Endothelial cell of umbilical vein (primary cell): ENCODE measurements around the gene SCG2. TPM values are rescaled to one million over a fixed set of nuclear protein-coding genes. Genes with fewer than 3 reads are reported as not detected.

Experiments used
- BruUV-seq: library from RNA; stranded (reverse); fragments of 400-500 nt; replicated peaks from 2 replicates; lab custom pipeline; 2021; lab: Mats Ljungman, UMichigan
- CTCF ChIA-PET: fragments of 300-600, 350-600 bp; sonication (Branson Sonifier 250); formaldehyde crosslinking; loops from one replicate; lab custom pipeline; 2021; ENCODE audit warnings: antibody characterized with exemption, inconsistent platforms; lab: Charles Lee
- POLR2A ChIA-PET: fragments of 300-600, 350-600 bp; sonication (Branson Sonifier 250); formaldehyde crosslinking; loops from one replicate; lab custom pipeline; 2021; ENCODE audit warnings: antibody characterized with exemption, inconsistent platforms; lab: Charles Lee
- DNase-seq: peaks from one replicate; pipeline ENCODE4 v3.0.0-alpha.2; 2011; ENCODE audit warnings: low read depth, low spot score
- FAIRE-seq: peaks from 2 replicates; lab custom pipeline; 2011; peaks lifted over from hg19 to GRCh38; lab: Jason Lieb, UNC
- H2AFZ ChIP-seq: 2 replicates; pipeline ENCODE4 v1.6.0; 2012; ENCODE audit warnings: low read depth, low read length, control low read depth, inconsistent platforms
- H3K27ac ChIP-seq: 2 replicates; pipeline ENCODE4 v1.5.1; 2011; ENCODE audit warnings: low read depth, mild to moderate bottlenecking, control low read depth, low read length, moderate library complexity; ENCODE audit not compliant: insufficient read depth
- H3K27me3 ChIP-seq, 2 experiments: 2 replicates each; pipeline versions ENCODE4 v1.6.0 to v1.6.1; 2011; ENCODE audit warnings: low read length in 2 of 2, mixed read lengths in 1 of 2; ENCODE audit not compliant: control insufficient read depth in 2 of 2, insufficient read depth in 2 of 2
- H3K36me3 ChIP-seq, 2 experiments: 2 replicates in 1 of 2; 3 replicates in 1 of 2; pipeline ENCODE4 v1.5.1; 2011; ENCODE audit warnings: low read length in 2 of 2, mild to moderate bottlenecking in 1 of 2, moderate library complexity in 1 of 2; ENCODE audit not compliant: control insufficient read depth in 2 of 2, insufficient read depth in 2 of 2; ENCODE audit errors: extremely low read depth in 1 of 2
- H3K4me1 ChIP-seq: 3 replicates; pipeline ENCODE4 v1.5.1; 2011; ENCODE audit warnings: mild to moderate bottlenecking, low read length; ENCODE audit not compliant: control insufficient read depth, insufficient read depth; ENCODE audit errors: extremely low read depth
- H3K4me2 ChIP-seq: 2 replicates; pipeline ENCODE4 v1.6.1; 2011; ENCODE audit warnings: low read length, control low read depth, mixed read lengths; ENCODE audit not compliant: insufficient read depth
- H3K4me3 ChIP-seq, 3 experiments: fragments of 200-600 bp in 1 of 3; sonication (generic), shearing (Covaris generic) in 1 of 3; replicated peaks in 1 of 3; 2 replicates each; pipeline ENCODE4 v1.5.1; 2011 to 2016; ENCODE audit warnings: control low read depth in 3 of 3, low read length in 3 of 3, mild to moderate bottlenecking in 2 of 3, inconsistent platforms in 1 of 3, low read depth in 1 of 3, moderate library complexity in 1 of 3; ENCODE audit not compliant: insufficient read depth in 1 of 3
- H3K79me2 ChIP-seq: 2 replicates; pipeline ENCODE4 v1.6.0; 2012; ENCODE audit warnings: low read length, inconsistent platforms; ENCODE audit not compliant: control insufficient read depth, insufficient read depth
- H3K9ac ChIP-seq: replicated peaks from 2 replicates; pipeline ENCODE3; 2011; ENCODE audit warnings: low read length, control low read depth; ENCODE audit not compliant: insufficient read depth; ENCODE audit errors: extremely low read depth
- H3K9me1 ChIP-seq: replicated peaks from 3 replicates; pipeline ENCODE4 v1.6.0; 2011; ENCODE audit warnings: mild to moderate bottlenecking, low read length; ENCODE audit not compliant: control insufficient read depth, insufficient read depth; ENCODE audit errors: extremely low read depth
- H3K9me3 ChIP-seq: replicated peaks from 2 replicates; pipeline ENCODE4 v1.5.1; 2012; ENCODE audit warnings: low read length, inconsistent platforms; ENCODE audit not compliant: control insufficient read depth, insufficient read depth
- H4K20me1 ChIP-seq: replicated peaks from 2 replicates; pipeline ENCODE3; 2011; ENCODE audit warnings: mild to moderate bottlenecking, low read length; ENCODE audit not compliant: control insufficient read depth, insufficient read depth; ENCODE audit errors: extremely low read depth
- CTCF ChIP-seq, 2 donors: IDR thresholded peaks; 1 replicate in 1 of 2; 2 replicates in 1 of 2; pipeline ENCODE4 v1.5.1; 2011; ENCODE audit warnings: low read length in 2 of 2, mild to moderate bottlenecking in 2 of 2, moderate library complexity in 2 of 2, control low read depth in 1 of 2, inconsistent platforms in 1 of 2, low read depth in 1 of 2; ENCODE audit not compliant: insufficient read depth in 1 of 2; ENCODE audit errors: extremely low read depth in 1 of 2
- EZH2 ChIP-seq: IDR thresholded peaks from 2 replicates; pipeline ENCODE4 v1.6.1; 2012; ENCODE audit warnings: borderline replicate concordance, low read depth, mild to moderate bottlenecking, moderate library complexity, low read length, inconsistent platforms; ENCODE audit not compliant: severe bottlenecking
- FOS ChIP-seq: IDR thresholded peaks from 2 replicates; pipeline ENCODE4 v1.6.1; 2011; ENCODE audit warnings: mild to moderate bottlenecking, low read length, moderate library complexity, borderline replicate concordance; ENCODE audit not compliant: insufficient read depth
- GATA2 ChIP-seq: IDR thresholded peaks from 2 replicates; pipeline ENCODE4 v1.7.0; 2011; ENCODE audit warnings: low read depth, mild to moderate bottlenecking, moderate library complexity, mixed read lengths, low read length; ENCODE audit not compliant: insufficient read length, insufficient read depth
- JUN ChIP-seq: IDR thresholded peaks from 2 replicates; pipeline ENCODE4 v1.6.1; 2011; ENCODE audit warnings: borderline replicate concordance, low read depth; ENCODE audit not compliant: insufficient read length, insufficient read depth
- MAX ChIP-seq: IDR thresholded peaks from 2 replicates; pipeline ENCODE4 v1.6.1; 2011; ENCODE audit not compliant: insufficient read depth, insufficient read length
- MYC ChIP-seq: IDR thresholded peaks from one replicate; pipeline ENCODE4 v1.6.1; 2011; ENCODE audit warnings: mild to moderate bottlenecking, low read depth, low read length
- POLR2A ChIP-seq: IDR thresholded peaks from 2 replicates; pipeline ENCODE4 v1.6.1; 2012; ENCODE audit warnings: low read depth, mild to moderate bottlenecking, control low read depth, low read length
- POLR2AphosphoS5 ChIP-seq: IDR thresholded peaks from 2 replicates; pipeline ENCODE4 v1.6.1; 2012; ENCODE audit warnings: low read depth, mild to moderate bottlenecking, control low read depth, low read length, moderate library complexity; ENCODE audit not compliant: insufficient read depth
- dilution Hi-C: fragments of 300-500 bp; cut with MboI; formaldehyde crosslinking; loops from one replicate; pipeline ENCODE4 v1.15.0; 2019; ENCODE audit warnings: low sequenced_read_pairs; ENCODE audit not compliant: extremely low pct_ligation_motif_present
- intact Hi-C: fragments of 100-400 bp; cut with micrococcal nuclease; formaldehyde crosslinking; loops from one replicate; pipeline ENCODE4 v1.10.0; 2022
- polyA plus RNA-seq, 4 experiments: library from polyadenylated mRNA; depleted of rRNA in 3 of 4; stranded (reverse) in 3 of 4; unstranded in 1 of 4; fragments of >200 nt; gene quantifications; 2 replicates each; pipeline versions ENCODE4 v1.2.1 to v1.2.3, GENCODE V29; 2011 to 2012; ENCODE audit warnings: missing spikeins in 1 of 4
- total RNA-seq: library from RNA; stranded (reverse); gene quantifications from 2 replicates; pipeline ENCODE4 v1.2.3, GENCODE V29; 2021

Gene SCG2
- total and polyA plus RNA-seq, 2 donors (not counting 3 experiments of a cell fraction or from before 2014, with no cell fraction given) = not detected

DNA sequence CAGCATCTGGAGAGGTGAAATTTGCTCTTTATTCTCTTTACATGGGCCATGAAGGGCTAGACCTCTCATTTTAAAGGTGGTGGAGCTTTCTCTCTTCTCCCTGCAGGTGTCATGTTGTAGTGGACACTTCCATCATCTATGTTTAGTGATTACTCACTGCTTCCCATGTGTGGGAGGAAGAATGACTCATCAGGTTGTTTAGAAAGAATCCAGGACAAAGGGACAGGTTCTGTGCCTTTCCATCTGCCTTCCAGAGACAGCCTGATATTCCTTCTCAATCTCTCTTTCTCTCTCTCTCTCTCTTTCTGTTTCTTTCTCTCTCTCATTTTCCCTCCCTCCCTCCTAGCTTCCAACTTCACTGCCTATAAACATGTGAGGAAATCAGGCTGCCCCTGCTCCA is 38.7 kb downstream of the SCG2 start:
- Histone ChIP-seq H3K79me2 (no peaks in the 10 kb centered on the region), H3K27me3 (peaks cover 0 to 2% of the 10 kb centered on the region in 2 experiments), H3K9me1 (no peaks in the 10 kb centered on the region), H3K27ac (peak overlapping the region; percentile 23), H3K9me3 (no peaks in the 10 kb centered on the region), H2AFZ (peak overlapping the region; percentile 21), H3K36me3 (no peaks in the 10 kb centered on the region), H4K20me1 (no peaks in the 10 kb centered on the region), H3K9ac (no peak overlapping the region), H3K4me1 (peaks cover 8% of the 10 kb centered on the region), H3K4me2 (peak overlapping the region; percentile 13), H3K4me3 (no peak overlapping the region)
- peak; percentile 79 for FAIRE-seq
- BruUV-seq = no TSS peak
- dilution Hi-C loops = no loop called here
- DNase-seq = peak; percentile 73
- ChIA-PET CTCF (interaction anchor here (0.5 to 1.4 kb wide), 3 partner anchors 11 to 88 kb away, joined by 3 to 4 read pairs (median 3); no protein-coding TSS in a partner anchor), POLR2A (no interaction called here)
- TF ChIP-seq GATA2 (no peak), JUN (peak; percentile 99), FOS (peak; percentile 92), EZH2 (no peak), POLR2AphosphoS5 (peak; percentile 35)
- intact Hi-C loops = loop anchor here (1.0 to 5.0 kb wide), 4 partner anchors 14 to 164 kb away; partner anchors contain the start of gene SCG2

- Histone ChIP-seq H3K9me1 (no peaks in the 10 kb centered on the region), H3K36me3 (no peaks in the 10 kb centered on the region), H3K27ac (no peak overlapping the region), H3K9me3 (no peaks in the 10 kb centered on the region), H3K79me2 (no peaks in the 10 kb centered on the region), H4K20me1 (no peaks in the 10 kb centered on the region), H2AFZ (no peak overlapping the region), H3K4me2 (no peak overlapping the region), H3K9ac (no peak overlapping the region), H3K4me3 (no peak overlapping the region), H3K27me3 (peaks cover 0 to 2% of the 10 kb centered on the region in 2 experiments), H3K4me1 (peaks cover 8% of the 10 kb centered on the region)
- ChIA-PET POLR2A (no interaction called here), CTCF (no interaction called here)
- dilution Hi-C loops = no loop called here
- intact Hi-C loops = loop anchor here (2.0 to 5.0 kb wide), 2 partner anchors 41 to 165 kb away; partner anchors contain the start of gene SCG2
- BruUV-seq = no TSS peak
- TF ChIP-seq FOS (no peak), GATA2 (no peak), CTCF (IDR thresholded peaks at IDR 0.05; ENCODE audit: extremely low read depth in 1 of 2, insufficient read depth in 1 of 2, low read depth in 1 of 2, low read length in 2 of 2) (no peak), EZH2 (no peak), JUN (no peak), MAX (no peak), MYC (no peak), POLR2AphosphoS5 (no peak), POLR2A (no peak)
- FAIRE-seq (no peak), DNase-seq (no peak)
These were observed 40.1 kb downstream of the SCG2 start for GRCh38 chr2:223562078-223562477.
